NB4 (cell line): ENCODE data around the gene FAM120AOS.

Experiments used
- DNase-seq: peaks from one replicate; pipeline ENCODE4 v3.0.0; 2010; ENCODE audit warnings: low read depth
- H3K4me3 ChIP-seq: one replicate; pipeline ENCODE4 v1.5.1; 2011; ENCODE audit warnings: mild to moderate bottlenecking, low read depth, low read length, moderate library complexity
- CTCF ChIP-seq: IDR thresholded peaks from one replicate; pipeline ENCODE4 v1.5.1; 2012; ENCODE audit warnings: low read depth, low read length
- MAX ChIP-seq: IDR thresholded peaks from 2 replicates; pipeline ENCODE4 v1.6.1; 2011; ENCODE audit warnings: low read depth, low read length
- MYC ChIP-seq: IDR thresholded peaks from 2 replicates; pipeline ENCODE4 v1.6.1; 2011; ENCODE audit warnings: low read depth, low read length
- POLR2A ChIP-seq: IDR thresholded peaks from 2 replicates; pipeline ENCODE4 v1.6.1; 2011; ENCODE audit warnings: mild to moderate bottlenecking; ENCODE audit not compliant: insufficient read length; ENCODE audit errors: extremely low read depth

The FAM120AOS gene

GRCh38 chr9:93480262-93480661 lies 26.9 kb upstream of the FAM120AOS start:
- no peak for TF ChIP-seq POLR2A
- TF ChIP-seq MAX: no peak
- no peak for DNase-seq
- no peak overlapping the region for H3K4me3 ChIP-seq

- DNase-seq: no peak
These were observed 26.3 kb upstream of the FAM120AOS start for GRCh38 chr9:93479726-93480125.

GRCh38 chr9:93477397-93477796 lies 24.0 kb upstream of the FAM120AOS start:
- no peak overlapping the region for H3K4me3 ChIP-seq
- TF ChIP-seq POLR2A: no peak
- TF ChIP-seq CTCF: no peak
- no peak for TF ChIP-seq MYC
- TF ChIP-seq MAX: no peak
- DNase-seq: no peak

More at GRCh38 chr9:93479726-93480125, 26.3 kb upstream of the FAM120AOS start:
- H3K4me3 ChIP-seq: no peak overlapping the region
- TF ChIP-seq MAX (no peak), CTCF (no peak), MYC (no peak), POLR2A (no peak)

GRCh38 chr9:93476924-93477323 lies 23.5 kb upstream of the FAM120AOS start:
- no peak for DNase-seq
- no peak overlapping the region for H3K4me3 ChIP-seq
- TF ChIP-seq MYC (no peak), CTCF (no peak), MAX (no peak), POLR2A (no peak)

- no peak overlapping the region for H3K4me3 ChIP-seq
- TF ChIP-seq MYC (no peak), CTCF (no peak), MAX (no peak), POLR2A (no peak)
These were observed 22.5 kb upstream of the FAM120AOS start for GRCh38 chr9:93475856-93476255.

GRCh38 chr9:93475108-93475507 lies 21.7 kb upstream of the FAM120AOS start:
- TF ChIP-seq POLR2A (no peak), MYC (no peak), MAX (no peak), CTCF (no peak)
- no peak overlapping the region for H3K4me3 ChIP-seq
- no peak for DNase-seq

More at GRCh38 chr9:93475856-93476255, 22.5 kb upstream of the FAM120AOS start:
- no peak for DNase-seq
